HG03558 (cell line): Measurements from ENCODE around the gene PLA2G15.

Experiments
- ATAC-seq: cut with Tn5 transposase; IDR thresholded peaks from one replicate; pipeline ENCODE4 v1.9.1; 2021; ENCODE audit warnings: moderate number of reproducible peaks; ENCODE audit not compliant: unreplicated experiment; ENCODE audit errors: extremely low read depth

The PLA2G15 gene

GRCh38 chr16:68249371-68249770 lies 4.2 kb downstream of the PLA2G15 start:
- ATAC-seq, result no peak

- ATAC-seq, result no peak
Measured at GRCh38 chr16:68250951-68251350, 5.8 kb downstream of the PLA2G15 start.

GRCh38 chr16:68251832-68252231 lies 6.7 kb downstream of the PLA2G15 start:
- ATAC-seq, result no peak

GRCh38 chr16:68252383-68252782 lies 7.2 kb downstream of the PLA2G15 start:
- ATAC-seq, result no peak

- ATAC-seq, result no peak
Measured at GRCh38 chr16:68253721-68254120, 8.5 kb downstream of the PLA2G15 start.

- ATAC-seq, result no peak
Measured at GRCh38 chr16:68255712-68256111, 10.5 kb downstream of the PLA2G15 start.

- no peak for ATAC-seq
Measured at GRCh38 chr16:68257251-68257905, 12.2 kb downstream of the PLA2G15 start.

- no peak for ATAC-seq
Measured at GRCh38 chr16:68257906-68258800, 13.0 kb downstream of the PLA2G15 start.

GRCh38 chr16:68259007-68259825 lies 14.0 kb downstream of the PLA2G15 start:
- no peak for ATAC-seq

- ATAC-seq, result no peak
Measured at GRCh38 chr16:68263559-68264127, 18.5 kb downstream of the PLA2G15 start.

GRCh38 chr16:68264128-68265077 lies 19.2 kb downstream of the PLA2G15 start, which contains the start of gene SLC7A6:
Gene SLC7A6, plus strand, starts transcription at chr16:68264526. Its CDS starts 10,201 bp downstream, at chr16:68274727.
- peak; percentile 38 for ATAC-seq

GRCh38 chr16:68265078-68265920 lies 20.1 kb downstream of the PLA2G15 start:
- ATAC-seq, result no peak

GRCh38 chr16:68267612-68268405 lies 22.6 kb downstream of the PLA2G15 start:
- ATAC-seq, result no peak

- ATAC-seq, result no peak
Measured at GRCh38 chr16:68269793-68270192, 24.6 kb downstream of the PLA2G15 start.

- ATAC-seq, result no peak
Measured at GRCh38 chr16:68270353-68270752, 25.2 kb downstream of the PLA2G15 start.

- ATAC-seq, result no peak
Measured at GRCh38 chr16:68272507-68273209, 27.5 kb downstream of the PLA2G15 start.

GRCh38 chr16:68273459-68273858 lies 28.3 kb downstream of the PLA2G15 start:
- ATAC-seq, result no peak
